HG02870 (cell line): ENCODE measurements around the gene KCNN1.
A peak's percentile ranks its signal among the peaks of the same experiment; 100 is the strongest.
"Not testable (repeated sequence)": the region's sequence is repeated elsewhere in the genome, so short reads cannot be mapped to it uniquely, and the experiment has no call there.

Source experiments
- ATAC-seq: cut with Tn5 transposase; IDR thresholded peaks from one replicate; pipeline ENCODE4 v1.9.1; 2021; ENCODE audit warnings: mild to moderate bottlenecking, moderate library complexity; ENCODE audit not compliant: unreplicated experiment

KCNN1 gene

DNA sequence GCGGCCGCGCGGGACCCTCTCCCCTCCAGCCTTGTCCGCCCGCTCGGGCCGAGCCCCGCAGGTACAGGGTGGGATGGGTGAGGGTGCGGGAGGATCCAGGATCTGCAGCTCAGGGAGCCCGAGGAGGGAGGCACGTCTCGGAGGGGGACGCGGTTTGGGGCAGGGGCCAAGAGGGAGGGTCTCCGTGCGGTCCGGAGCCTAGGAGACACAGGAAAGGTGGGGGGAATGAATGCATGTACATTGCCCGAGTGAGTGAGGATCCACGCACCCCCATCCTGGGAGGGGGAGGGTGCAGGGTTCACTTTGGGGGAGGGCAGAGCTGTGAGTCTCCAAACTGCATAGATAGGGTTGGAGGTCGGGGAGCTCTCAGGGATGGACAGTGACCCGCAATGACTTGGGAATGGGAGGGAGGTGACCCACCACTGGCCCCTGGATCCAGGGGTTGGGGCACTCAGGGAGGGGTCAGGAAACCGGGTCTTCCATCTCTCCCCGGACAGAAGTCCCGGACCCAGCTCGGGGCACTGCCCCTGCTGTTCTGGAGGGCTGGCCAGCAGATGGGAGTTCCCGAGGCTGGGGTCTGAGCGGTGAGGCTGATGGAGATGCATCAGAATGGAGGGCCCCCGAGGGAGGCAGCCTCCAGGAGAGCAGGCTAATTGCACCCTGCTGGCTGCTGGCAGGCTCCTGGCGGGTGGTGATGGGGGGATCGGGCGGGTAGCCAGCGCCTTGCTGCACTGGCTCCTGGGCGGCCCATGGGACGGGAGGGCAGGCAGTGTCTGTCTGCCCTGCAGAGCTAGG, 547 bp downstream of the KCNN1 start:
- ATAC-seq: no peak

- ATAC-seq: no peak
Measured at GRCh38 chr19:17968362-17968761, 1.5 kb downstream of the KCNN1 start.

GRCh38 chr19:17969096-17969792, 2.3 kb downstream of the KCNN1 start:
- ATAC-seq: no peak

DNA sequence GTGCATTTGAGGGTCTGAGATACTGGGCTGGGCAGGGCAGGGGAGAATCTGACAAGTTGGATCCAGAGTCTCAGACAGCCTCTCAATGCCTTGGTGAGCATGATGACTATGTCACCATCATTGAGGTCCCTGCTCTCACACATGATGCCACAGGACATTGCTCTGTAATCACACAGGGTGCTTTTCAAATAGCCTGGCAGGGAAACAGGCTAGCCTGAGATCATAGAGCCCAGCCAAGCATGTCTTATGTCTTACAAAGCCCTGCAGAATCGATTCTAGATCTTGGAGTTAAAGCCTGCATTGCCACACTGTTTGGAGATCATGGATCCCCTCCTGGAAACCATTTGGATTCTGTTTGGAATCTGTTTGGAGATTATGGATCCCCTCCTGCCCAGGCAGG, 5.3 kb downstream of the KCNN1 start:
- ATAC-seq: no peak

DNA sequence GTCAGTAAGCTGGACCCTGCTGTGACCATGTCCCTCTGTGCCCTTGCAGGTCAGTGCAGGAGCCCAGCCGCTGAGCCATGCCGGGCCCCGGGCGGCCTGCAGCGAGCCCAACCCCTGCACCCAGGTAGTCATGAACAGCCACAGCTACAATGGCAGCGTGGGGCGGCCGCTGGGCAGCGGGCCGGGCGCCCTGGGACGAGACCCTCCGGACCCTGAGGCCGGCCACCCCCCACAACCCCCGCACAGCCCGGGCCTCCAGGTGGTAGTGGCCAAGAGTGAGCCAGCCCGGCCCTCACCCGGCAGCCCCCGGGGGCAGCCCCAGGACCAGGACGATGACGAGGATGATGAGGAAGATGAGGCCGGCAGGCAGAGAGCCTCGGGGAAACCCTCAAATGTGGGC, 6.9 kb downstream of the KCNN1 start:
- no peak for ATAC-seq

DNA sequence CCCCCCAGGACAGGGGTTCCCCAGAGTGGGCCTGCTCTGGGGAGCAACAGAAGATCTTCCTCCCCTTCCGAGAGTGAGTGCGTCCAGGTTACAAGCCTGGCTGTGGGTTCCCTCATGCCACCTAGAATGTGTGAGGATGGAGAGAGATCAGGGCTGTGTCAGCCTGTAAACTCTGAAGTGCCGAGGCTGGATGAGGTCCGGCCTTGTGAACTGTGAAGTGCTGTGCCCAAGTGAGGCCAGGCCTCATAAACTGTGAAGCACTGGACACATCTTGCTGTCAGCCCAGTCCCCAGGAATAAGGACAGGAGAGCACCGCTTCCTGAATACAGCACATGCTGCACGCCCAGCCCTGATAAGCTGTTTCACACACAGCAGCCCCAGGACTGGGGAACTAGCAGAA, 7.6 kb downstream of the KCNN1 start:
- no peak for ATAC-seq

DNA sequence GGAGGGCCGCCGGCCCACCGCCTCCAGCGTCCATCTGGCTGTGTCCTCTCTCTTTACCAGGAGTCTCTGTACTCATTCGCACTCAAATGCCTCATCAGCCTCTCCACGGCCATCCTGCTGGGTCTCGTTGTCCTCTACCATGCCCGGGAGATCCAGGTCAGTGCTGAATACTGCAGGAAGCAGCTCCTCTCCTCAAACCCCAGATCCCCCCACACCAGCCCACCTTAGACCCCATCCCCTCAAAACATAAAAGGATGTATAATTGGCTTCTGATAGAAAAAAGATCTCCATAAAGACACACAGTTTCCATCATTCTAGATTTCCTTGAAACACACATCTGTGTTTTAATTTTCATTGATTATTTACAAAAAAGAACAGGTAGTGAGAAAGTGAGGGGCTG, 8.1 kb downstream of the KCNN1 start:
- ATAC-seq: no peak

- ATAC-seq: no peak
Measured at GRCh38 chr19:17977021-17977420, 10.1 kb downstream of the KCNN1 start.

DNA sequence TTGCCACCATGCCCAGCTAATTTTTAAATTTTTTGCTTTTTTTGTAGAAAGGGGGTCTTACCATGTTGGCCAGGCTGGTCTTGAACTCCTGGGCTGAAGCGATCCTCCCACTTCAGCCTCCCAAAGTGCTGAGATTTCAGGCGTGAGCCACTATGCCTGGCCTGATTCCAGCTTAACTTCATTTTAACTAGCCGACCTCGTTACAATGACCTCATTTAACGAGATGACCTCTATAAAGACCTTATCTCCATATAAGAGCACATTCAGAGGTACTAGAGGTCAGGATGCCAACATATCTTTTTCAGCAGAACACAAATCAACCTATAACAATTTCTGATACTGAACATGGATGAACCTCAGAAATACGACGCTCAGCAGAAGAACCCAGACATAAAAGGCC, 10.6 kb downstream of the KCNN1 start:
- ATAC-seq: no peak

- no peak for ATAC-seq
Measured at GRCh38 chr19:17981611-17982010, 14.7 kb downstream of the KCNN1 start.

DNA sequence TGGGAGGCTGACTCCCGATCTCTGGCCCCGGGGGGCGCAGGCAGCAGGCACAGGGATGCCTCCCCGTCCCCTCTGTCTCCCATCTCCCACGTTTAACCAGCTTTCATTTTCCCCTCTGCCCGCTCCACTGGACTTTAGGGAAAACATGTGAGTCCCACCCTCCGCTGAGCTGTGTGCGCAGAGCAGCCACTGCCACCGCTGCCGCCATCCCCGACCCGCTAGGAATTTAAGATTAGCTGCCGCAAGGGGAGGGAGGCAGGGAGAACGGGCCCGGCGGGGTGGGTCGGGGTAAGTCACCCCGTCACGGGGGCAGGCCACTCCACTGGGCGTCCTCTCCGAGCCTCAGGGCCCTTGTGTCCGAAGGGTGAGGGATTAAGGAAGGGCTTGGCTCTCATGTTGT, 15.5 kb downstream of the KCNN1 start:
- ATAC-seq: no peak

- ATAC-seq: no peak
Measured at GRCh38 chr19:17985037-17985818, 18.3 kb downstream of the KCNN1 start.

DNA sequence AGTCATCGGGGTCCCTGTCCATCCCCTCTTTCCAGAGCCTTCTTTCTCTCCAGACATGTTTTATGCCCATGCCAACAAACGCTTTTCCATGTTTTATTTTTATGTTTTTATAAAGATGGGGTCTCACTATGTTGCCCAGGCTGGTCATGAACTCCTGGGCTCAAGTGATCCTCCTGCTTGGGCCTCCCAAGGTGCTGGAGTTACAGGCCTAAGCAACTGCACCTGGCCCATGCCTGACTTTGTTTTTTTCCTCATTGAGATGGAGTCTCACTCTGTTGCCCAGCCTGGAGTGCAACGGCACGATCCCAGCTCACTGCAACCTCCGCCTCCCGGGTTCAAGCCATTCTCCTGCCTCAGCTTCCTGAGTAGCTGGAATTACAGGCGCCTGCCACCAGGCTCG, 19.7 kb downstream of the KCNN1 start:
- ATAC-seq: not testable (repeated sequence)

- ATAC-seq: no peak
Measured at GRCh38 chr19:17988161-17988560, 21.3 kb downstream of the KCNN1 start.

GRCh38 chr19:17989425-17990094, 22.7 kb downstream of the KCNN1 start:
- ATAC-seq: no peak

DNA sequence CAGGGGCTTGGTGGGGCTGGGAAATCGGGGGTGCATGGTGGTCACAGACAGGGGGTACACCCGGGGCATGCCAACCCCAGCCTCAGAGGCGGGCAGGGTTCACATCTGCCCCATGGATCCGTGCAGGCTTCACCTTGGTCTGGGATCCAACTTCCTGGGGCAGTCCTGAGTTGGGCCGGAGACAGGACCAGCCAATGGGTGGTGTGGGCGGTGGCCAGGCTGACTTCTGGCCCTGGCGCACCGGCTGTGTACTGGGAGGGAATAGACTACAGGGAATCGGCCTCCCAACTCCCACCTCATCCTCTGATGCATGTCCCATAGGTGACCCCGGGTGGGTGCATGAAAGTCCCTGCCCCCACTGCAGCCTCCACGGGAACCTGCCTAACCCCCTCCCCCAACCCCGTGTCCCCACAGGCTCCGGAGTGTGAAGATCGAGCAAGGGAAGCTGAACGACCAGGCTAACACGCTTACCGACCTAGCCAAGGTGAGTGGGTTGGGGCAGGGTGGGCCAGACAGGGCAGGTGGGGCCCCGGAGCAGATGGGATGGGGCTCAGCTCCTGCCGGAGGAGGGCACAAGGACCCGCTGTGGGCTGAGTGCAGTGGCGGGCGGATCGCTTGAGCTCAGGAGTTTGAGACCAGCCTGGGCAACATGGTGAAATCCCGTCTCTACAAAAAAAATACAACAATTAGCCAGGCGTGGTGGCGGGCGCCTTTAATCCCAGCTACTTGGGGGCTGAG, 26.3 kb downstream of the KCNN1 start:
- ATAC-seq: no peak

GRCh38 chr19:17996826-17997316, 30.0 kb downstream of the KCNN1 start:
- peak; percentile 56 for ATAC-seq

DNA sequence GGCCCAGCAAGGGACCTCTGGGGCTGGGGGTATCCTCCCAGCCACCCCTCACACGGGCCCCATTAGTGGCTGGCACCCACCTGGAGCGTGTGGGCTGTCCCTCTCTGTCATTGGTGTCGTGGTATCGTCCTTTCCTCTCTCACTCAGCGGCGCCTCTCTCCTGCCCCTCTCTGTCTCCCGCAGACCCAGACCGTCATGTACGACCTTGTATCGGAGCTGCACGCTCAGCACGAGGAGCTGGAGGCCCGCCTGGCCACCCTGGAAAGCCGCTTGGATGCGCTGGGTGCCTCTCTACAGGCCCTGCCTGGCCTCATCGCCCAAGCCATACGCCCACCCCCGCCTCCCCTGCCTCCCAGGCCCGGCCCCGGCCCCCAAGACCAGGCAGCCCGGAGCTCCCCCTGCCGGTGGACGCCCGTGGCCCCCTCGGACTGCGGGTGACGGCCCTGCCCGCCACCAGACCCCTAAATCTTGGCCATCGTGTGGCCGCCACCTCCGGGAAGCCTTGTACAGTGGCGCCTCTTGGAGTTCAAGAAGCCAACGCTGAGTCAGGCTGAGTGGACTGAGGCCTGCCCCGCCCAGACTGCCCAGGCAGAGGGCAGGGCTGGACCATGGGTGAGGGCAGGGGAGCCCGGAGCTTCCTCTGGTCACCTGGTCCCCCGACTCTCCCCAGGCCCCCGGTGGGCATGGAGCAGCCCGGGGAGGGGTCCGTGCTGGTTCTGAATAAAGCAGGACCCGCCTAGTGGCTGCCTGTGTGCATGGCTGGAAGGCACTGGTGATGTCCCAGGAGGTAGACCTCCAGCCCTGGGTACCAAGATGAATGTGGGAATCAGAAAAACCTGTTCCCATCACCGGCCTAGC, 31.3 kb downstream of the KCNN1 start:
- no peak for ATAC-seq

GRCh38 chr19:17998827-17999150, 31.9 kb downstream of the KCNN1 start:
- ATAC-seq: no peak
